MM.1S (cell line): ENCODE results near the gene SULT1A3.

Experiments
- EZH2phosphoT487 ChIP-seq: fragments of 300-600 bp; sonication (generic); IDR thresholded peaks from 2 replicates; pipeline ENCODE4 v1.6.1; 2018; ENCODE audit warnings: antibody characterized with exemption, low read length
- TF ChIP-seq, protein P1 (sequence below): fragments of 300-600 bp; sonication (generic); IDR thresholded peaks from 2 replicates; pipeline ENCODE4 v1.5.1; 2016; ENCODE audit warnings: antibody characterized with exemption, low read length, mixed read lengths

DNA sequence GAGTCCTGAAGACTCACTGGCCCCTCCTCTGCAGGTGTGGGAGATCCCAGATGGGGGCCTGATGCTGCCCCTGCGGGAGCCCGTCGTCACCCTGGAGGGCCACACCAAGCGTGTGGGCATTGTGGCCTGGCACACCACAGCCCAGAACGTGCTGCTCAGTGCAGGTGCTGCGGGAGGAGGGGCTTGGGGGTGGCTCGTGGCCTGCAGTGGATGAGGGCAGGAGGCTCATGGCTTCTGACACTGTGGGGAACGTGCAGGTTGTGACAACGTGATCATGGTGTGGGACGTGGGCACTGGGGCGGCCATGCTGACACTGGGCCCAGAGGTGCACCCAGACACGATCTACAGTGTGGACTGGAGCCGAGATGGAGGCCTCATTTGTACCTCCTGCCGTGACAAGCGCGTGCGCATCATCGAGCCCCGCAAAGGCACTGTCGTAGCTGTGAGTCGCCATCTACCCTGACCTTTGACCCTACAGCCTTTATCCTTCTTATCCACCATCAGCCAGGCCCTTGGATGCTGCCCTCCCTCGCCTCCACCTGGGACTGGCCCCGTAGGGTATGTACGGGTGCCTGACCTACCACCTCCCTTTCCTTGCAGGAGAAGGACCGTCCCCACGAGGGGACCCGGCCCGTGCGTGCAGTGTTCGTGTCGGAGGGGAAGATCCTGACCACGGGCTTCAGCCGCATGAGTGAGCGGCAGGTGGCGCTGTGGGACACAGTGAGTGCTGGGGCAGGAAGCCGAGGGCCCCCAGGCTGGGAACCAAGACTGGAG, 12.1 kb upstream of the SULT1A3 start:
- TF ChIP-seq, protein P1, sequence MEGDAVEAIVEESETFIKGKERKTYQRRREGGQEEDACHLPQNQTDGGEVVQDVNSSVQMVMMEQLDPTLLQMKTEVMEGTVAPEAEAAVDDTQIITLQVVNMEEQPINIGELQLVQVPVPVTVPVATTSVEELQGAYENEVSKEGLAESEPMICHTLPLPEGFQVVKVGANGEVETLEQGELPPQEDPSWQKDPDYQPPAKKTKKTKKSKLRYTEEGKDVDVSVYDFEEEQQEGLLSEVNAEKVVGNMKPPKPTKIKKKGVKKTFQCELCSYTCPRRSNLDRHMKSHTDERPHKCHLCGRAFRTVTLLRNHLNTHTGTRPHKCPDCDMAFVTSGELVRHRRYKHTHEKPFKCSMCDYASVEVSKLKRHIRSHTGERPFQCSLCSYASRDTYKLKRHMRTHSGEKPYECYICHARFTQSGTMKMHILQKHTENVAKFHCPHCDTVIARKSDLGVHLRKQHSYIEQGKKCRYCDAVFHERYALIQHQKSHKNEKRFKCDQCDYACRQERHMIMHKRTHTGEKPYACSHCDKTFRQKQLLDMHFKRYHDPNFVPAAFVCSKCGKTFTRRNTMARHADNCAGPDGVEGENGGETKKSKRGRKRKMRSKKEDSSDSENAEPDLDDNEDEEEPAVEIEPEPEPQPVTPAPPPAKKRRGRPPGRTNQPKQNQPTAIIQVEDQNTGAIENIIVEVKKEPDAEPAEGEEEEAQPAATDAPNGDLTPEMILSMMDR: peak; percentile 73
- TF ChIP-seq EZH2phosphoT487: no peak
